GM21529 (cell line): ENCODE data around the gene SLC7A5.
"Not testable (repeated sequence)": the region's sequence is repeated elsewhere in the genome, so short reads cannot be mapped to it uniquely, and the experiment has no call there.

Source experiments
- ATAC-seq: cut with Tn5 transposase; IDR thresholded peaks from one replicate; pipeline ENCODE4 v1.9.1; 2021; ENCODE audit not compliant: unreplicated experiment

SLC7A5 gene

GRCh38 chr16:87802670-87803069 lies 66.6 kb downstream of the SLC7A5 start:
- no peak for ATAC-seq

GRCh38 chr16:87801679-87802259 lies 67.5 kb downstream of the SLC7A5 start:
- no peak for ATAC-seq

- no peak for ATAC-seq
Observed at GRCh38 chr16:87800497-87800896, 68.8 kb downstream of the SLC7A5 start.

DNA sequence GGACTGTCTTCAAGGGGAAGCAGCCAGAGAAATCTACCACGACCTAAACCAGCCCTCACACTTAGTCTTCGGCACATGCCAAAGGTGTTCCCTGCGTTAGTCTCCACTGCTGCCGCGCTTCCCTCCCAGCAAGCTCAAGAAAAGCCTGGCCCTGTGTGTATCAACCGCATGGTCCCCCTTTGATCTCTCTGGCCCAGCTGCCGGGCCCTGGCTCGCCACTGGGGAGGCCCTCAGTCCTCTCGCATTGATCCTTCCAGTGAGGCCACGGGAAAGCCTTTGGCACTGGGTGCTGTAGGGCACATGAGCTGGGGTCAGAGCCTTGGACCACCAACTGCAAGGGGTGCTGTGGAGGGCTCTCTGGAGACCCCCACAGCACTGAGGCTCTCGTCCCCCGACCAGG lies 74.0 kb downstream of the SLC7A5 start:
- ATAC-seq: no peak

GRCh38 chr16:87794485-87795078 lies 74.7 kb downstream of the SLC7A5 start:
- ATAC-seq: no peak

- ATAC-seq: no peak
Observed at GRCh38 chr16:87792205-87792565, 77.1 kb downstream of the SLC7A5 start.

DNA sequence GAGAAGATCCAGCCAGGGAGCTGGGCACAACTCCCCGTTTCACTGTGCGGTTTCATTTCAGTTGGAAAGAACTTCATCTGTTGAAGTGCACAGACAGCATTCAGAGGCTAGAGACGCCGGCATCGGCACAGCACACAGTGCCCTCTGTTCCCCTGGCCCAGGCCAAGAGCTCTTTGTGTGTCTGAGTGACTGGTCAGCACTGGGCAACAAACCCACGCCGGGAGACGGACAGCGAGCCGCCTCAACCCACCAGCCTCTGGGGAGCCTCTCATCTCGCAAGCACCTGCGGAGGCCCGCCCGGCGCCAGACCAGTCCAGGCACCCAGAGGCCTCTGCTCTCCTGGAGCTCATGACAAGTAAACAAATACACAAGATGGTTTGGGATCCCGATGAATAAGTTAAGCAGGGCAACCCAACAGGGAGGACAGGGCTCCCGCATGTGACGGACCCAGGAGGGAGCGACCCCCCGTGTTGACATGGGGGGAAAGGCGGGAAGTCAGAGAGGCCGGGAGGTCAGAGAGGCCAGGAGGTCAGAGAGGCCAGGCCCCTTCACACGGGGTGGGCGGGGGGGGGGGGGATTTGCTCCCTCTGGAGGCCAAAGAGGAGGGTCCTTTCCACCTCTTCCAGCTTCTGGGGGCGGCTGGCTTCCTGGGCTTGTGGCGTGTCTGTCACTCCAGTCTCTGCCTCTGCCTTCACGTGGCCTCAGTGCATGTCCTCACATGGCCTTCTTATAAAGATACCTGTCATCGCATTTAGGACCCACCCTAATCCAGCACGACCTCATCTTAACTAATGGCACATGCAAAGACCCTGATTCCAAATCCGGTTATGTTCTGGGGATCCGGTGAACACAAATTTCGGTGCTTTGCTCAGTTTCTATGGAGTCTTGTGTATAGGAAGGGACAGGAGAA lies 77.8 kb downstream of the SLC7A5 start:
- no peak for ATAC-seq

GRCh38 chr16:87790292-87791100 lies 78.8 kb downstream of the SLC7A5 start:
- ATAC-seq: no peak

- no peak for ATAC-seq
Observed at GRCh38 chr16:87789437-87790291, 79.6 kb downstream of the SLC7A5 start.

DNA sequence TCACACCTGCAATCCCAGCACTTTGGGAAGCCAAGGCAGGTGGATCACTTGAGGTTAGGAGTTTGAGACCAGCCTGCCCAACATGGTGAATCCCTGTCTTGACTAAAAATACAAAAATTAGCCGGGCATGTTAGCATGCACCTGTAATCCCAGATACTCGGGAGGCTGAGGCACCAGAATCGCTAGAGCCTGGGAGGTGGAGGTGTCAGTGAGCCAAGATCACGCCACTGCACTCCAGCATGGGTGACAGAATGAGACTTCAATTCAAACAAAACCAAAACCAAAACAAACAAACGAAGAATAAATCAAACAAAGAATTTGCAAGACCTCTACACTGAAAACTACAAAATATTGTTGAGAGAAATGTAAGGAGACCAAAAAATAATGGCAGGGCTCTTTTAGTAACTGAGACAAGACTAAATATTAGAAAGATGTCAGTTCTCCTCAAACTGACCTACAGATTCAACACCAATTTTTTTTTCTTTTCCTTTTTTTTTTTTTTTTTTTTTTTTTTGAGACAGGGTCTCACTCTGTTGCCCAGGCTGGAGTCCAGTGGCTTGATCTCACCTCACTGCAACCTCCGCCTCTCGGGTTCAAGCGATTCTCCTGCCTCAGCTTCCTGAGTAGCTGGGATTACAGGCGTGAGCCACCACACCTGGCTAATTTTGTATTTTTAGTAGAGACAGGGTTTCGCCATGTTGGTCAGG lies 80.4 kb downstream of the SLC7A5 start:
- ATAC-seq: not testable (repeated sequence)

DNA sequence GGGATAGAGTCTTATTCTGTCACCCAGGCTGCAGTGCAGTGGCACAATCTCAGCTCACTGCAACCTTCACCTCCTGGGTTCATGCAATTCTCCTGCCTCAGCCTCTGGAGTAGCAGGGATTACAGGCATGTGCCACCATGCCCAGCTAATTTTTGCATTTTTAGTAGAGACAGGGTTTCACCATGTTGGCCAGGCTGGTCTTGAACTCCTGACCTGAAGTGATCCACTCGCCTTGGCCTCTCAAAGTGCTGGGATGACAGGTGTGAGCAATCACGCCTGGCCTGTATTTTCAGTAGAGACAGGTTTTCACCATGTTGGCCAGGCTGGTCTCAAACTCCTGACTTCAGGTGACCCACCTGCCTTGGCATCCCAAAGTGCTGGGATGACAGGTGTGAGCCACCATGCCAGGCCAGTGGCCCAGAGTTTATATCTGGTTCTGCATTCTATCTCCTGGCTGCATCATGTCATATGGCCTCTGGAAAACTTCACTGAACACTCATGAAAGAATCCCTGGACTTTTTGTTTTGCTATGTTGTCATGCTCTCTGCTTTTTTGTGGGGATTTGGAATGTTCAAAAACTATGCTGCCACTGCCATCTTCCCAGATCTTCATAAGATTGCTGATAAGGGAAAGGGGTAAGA lies 81.7 kb downstream of the SLC7A5 start:
- ATAC-seq: not testable (repeated sequence)

- ATAC-seq: no peak
Observed at GRCh38 chr16:87784812-87785211, 84.5 kb downstream of the SLC7A5 start.

GRCh38 chr16:87782033-87782432 lies 87.3 kb downstream of the SLC7A5 start:
- no peak for ATAC-seq

- no peak for ATAC-seq
Observed at GRCh38 chr16:87780385-87780989, 88.8 kb downstream of the SLC7A5 start.
